NT2/D1 (cell line): Measurements from ENCODE around the gene NKAIN2.

Experiments
- SUZ12 ChIP-seq: IDR thresholded peaks from 2 replicates; pipeline ENCODE4 v1.6.1; 2011; ENCODE audit not compliant: insufficient read length, insufficient read depth; ENCODE audit errors: extremely low read depth
- YY1 ChIP-seq: IDR thresholded peaks from 2 replicates; pipeline ENCODE4 v1.6.1; 2011; ENCODE audit not compliant: insufficient read length, insufficient read depth
- ZNF274 ChIP-seq: IDR thresholded peaks from 2 replicates; pipeline ENCODE4 v1.6.1; 2011; ENCODE audit warnings: mild to moderate bottlenecking, low read depth, low read length

GRCh38 chr6:124655866-124656265, 852.2 kb downstream of the NKAIN2 start:
- TF ChIP-seq ZNF274 = no peak
- no peak for TF ChIP-seq YY1
- no peak for TF ChIP-seq SUZ12
